Lung (tissue), 12 donors: Measurements from ENCODE around the gene TVP23A. TPM values are rescaled to one million over a fixed set of nuclear protein-coding genes. Genes with fewer than 3 reads are reported as not detected.
"Not testable (repeated sequence)": the region's sequence is repeated elsewhere in the genome, so short reads cannot be mapped to it uniquely, and the experiment has no call there.

Experiments used
- ATAC-seq: fragments of 200-7000 bp; cut with Tn5 transposase; one replicate; pipeline ENCODE4 v1.9.1; 2020; ENCODE audit warnings: moderate number of reproducible peaks; ENCODE audit not compliant: insufficient read depth, low FRiP score
- DNase-seq, 3 donors: peaks; one replicate each; pipeline ENCODE4 v3.0.0-alpha.2; 2013 to 2017
- H3K27ac ChIP-seq, 2 donors: one replicate each; pipeline ENCODE4 v1.5.1; 2013; ENCODE audit warnings: mild to moderate bottlenecking in 2 of 2, moderate library complexity in 2 of 2, control low read depth in 1 of 2, inconsistent platforms in 1 of 2, low read depth in 1 of 2, low read length in 1 of 2
- H3K27me3 ChIP-seq, 3 donors: one replicate each; pipeline ENCODE4 v1.5.1; 2013; ENCODE audit warnings: low read length in 2 of 3; ENCODE audit not compliant: control insufficient read depth in 3 of 3, insufficient read depth in 3 of 3
- H3K36me3 ChIP-seq, 4 donors: one replicate each; pipeline ENCODE4 v1.5.1; 2013; ENCODE audit warnings: low read length in 4 of 4, mild to moderate bottlenecking in 1 of 4, moderate library complexity in 1 of 4; ENCODE audit not compliant: control insufficient read depth in 4 of 4, insufficient read depth in 4 of 4
- H3K4me1 ChIP-seq, 5 donors: one replicate each; pipeline ENCODE4 v1.5.1; 2013; ENCODE audit warnings: low read length in 5 of 5, mild to moderate bottlenecking in 2 of 5, moderate library complexity in 1 of 5; ENCODE audit not compliant: control insufficient read depth in 5 of 5, insufficient read depth in 5 of 5
- H3K4me3 ChIP-seq: one replicate; pipeline ENCODE4 v1.5.1; 2013; ENCODE audit warnings: mild to moderate bottlenecking, control low read depth, moderate library complexity
- H3K9ac ChIP-seq, 2 donors: one replicate each; pipeline ENCODE4 v1.5.1; 2013; ENCODE audit warnings: low read length in 2 of 2, control low read depth in 1 of 2; ENCODE audit not compliant: insufficient read depth in 1 of 2
- H3K9me3 ChIP-seq, 4 donors: one replicate each; pipeline ENCODE4 v1.5.1; 2013; ENCODE audit warnings: low read length in 3 of 4, mild to moderate bottlenecking in 1 of 4, moderate library complexity in 1 of 4; ENCODE audit not compliant: control insufficient read depth in 4 of 4, insufficient read depth in 3 of 4
- whole genome bisulfite sequencing, 2 donors: extraction: QIAGEN DNeasy Blood & Tissue Kit; methylation state at CpG; one replicate each; pipeline ENCODE4 v1.1.7; 2013; 5-methylcytosine and 5-hydroxymethylcytosine counted together
- polyA plus RNA-seq, 2 donors: library from polyadenylated mRNA; stranded (reverse); fragments of 200-250 nt; gene quantifications; one replicate each; pipeline ENCODE4 v1.2.1, GENCODE V29; 2013
- total RNA-seq, 2 donors: library from RNA; depleted of rRNA in 1 of 2; stranded (reverse); fragments of >200 nt in 1 of 2; gene quantifications; one replicate each; pipeline ENCODE4 v1.2.1, GENCODE V29; 2014 to 2021
- TF ChIP-seq, protein P1 (sequence below): IDR thresholded peaks from 2 replicates; pipeline ENCODE4 v1.5.1; 2012; ENCODE audit warnings: mild to moderate bottlenecking; ENCODE audit errors: control extremely low read depth, extremely low read depth
- donor health status: control.
- donor health status: control.
- donor health status: Bipolar disorder and iron deficiency.
- donor health status: healthy.
- donor health status: DM: yes; HTN: yes; CAD: no.

TVP23A gene
- total and polyA plus RNA-seq, 4 donors = 0.22 to 6.1 (median 0.25) TPM

DNA sequence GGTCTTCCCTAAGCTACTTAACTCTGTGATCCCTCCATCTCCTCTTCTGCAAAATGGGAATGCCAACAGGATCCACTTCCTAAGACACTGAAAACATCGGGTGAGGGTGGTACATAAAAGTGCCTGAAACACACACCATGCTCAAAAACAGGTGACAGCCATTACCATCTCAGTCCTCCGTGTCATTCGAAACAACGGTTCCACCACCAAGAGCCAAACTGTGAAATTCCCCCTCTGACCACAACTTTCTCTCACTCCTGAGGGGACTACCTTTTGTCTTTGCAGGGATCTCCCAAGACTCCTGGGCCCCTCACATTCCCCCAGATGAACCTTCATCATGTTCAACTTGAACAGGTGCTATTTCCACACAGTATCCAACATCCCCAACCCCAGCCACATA is 38.0 kb downstream of the TVP23A start:
- TF ChIP-seq, protein P1, sequence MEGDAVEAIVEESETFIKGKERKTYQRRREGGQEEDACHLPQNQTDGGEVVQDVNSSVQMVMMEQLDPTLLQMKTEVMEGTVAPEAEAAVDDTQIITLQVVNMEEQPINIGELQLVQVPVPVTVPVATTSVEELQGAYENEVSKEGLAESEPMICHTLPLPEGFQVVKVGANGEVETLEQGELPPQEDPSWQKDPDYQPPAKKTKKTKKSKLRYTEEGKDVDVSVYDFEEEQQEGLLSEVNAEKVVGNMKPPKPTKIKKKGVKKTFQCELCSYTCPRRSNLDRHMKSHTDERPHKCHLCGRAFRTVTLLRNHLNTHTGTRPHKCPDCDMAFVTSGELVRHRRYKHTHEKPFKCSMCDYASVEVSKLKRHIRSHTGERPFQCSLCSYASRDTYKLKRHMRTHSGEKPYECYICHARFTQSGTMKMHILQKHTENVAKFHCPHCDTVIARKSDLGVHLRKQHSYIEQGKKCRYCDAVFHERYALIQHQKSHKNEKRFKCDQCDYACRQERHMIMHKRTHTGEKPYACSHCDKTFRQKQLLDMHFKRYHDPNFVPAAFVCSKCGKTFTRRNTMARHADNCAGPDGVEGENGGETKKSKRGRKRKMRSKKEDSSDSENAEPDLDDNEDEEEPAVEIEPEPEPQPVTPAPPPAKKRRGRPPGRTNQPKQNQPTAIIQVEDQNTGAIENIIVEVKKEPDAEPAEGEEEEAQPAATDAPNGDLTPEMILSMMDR = no peak
- H3K4me3 ChIP-seq = no peak overlapping the region
- no peak overlapping the region for H3K9ac ChIP-seq
- no peak overlapping the region for H3K27ac ChIP-seq
- 86 to 91% methylated on average over 4 of the region's 4 CpGs for WGBS, 2 donors
- no peaks in the 10 kb centered on the region for H3K9me3 ChIP-seq
- no peaks in the 10 kb centered on the region for H3K36me3 ChIP-seq
- ATAC-seq (no peak), DNase-seq (no peak)
- no peaks in the 10 kb centered on the region for H3K4me1 ChIP-seq
- no peaks in the 10 kb centered on the region for H3K27me3 ChIP-seq

DNA sequence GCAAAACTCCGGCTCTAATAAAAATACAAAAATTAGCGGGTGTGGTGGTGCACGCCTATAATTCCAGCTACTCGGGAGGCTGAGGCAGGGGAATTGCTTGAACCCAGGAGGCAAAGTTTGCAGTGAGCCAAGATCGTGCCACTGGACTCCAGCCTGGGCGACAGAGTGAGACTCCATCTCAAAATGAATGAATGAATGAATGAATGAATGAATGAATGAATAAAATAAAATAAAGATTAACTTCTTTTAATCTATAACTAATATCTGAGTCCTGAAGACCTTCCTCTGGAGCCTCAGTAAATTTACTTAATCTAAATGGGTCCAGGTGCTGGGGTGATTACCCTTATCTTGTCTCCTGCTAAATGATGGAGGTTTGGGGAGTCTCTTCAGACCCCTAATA is 38.7 kb downstream of the TVP23A start:
- not testable (repeated sequence) for DNase-seq, H3K27ac ChIP-seq, H3K4me3 ChIP-seq, H3K9me3 ChIP-seq, H3K36me3 ChIP-seq, ATAC-seq, H3K27me3 ChIP-seq, H3K9ac ChIP-seq, H3K4me1 ChIP-seq
- 97 to 99% methylated on average over 6 of the region's 6 CpGs for WGBS, 2 donors

DNA sequence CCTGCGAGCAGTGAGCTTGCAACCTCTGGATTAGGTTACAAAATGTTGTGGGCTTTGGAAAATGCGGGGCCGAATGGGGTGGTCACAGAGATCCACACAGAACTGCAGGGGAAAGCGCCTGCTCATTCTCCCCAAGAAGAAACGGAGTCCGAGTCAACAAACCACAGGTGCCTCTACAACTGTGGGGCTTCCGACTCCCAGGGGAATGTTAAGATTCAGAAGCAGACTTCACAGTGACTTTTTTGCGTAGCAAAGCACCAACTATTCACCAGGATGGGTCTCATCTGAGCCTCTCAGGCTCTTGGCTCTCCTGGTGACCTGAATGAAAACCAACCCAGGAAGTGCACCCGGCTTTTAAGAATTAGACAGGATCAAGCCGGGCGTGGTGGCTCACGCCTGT is 41.2 kb downstream of the TVP23A start:
- Histone ChIP-seq H3K27ac (no peak overlapping the region), H3K4me3 (no peak overlapping the region), H3K9me3 (no peaks in the 10 kb centered on the region), H3K36me3 (peaks cover 0 to 4% (median 2%) of the 10 kb centered on the region in 4 donors), H3K27me3 (no peaks in the 10 kb centered on the region), H3K9ac (no peak overlapping the region), H3K4me1 (no peaks in the 10 kb centered on the region)
- ATAC-seq (no peak), DNase-seq (no peak)
- TF ChIP-seq, protein P1 = no peak
- WGBS, 2 donors = 94 to 95% methylated on average over 12 of the region's 12 CpGs

DNA sequence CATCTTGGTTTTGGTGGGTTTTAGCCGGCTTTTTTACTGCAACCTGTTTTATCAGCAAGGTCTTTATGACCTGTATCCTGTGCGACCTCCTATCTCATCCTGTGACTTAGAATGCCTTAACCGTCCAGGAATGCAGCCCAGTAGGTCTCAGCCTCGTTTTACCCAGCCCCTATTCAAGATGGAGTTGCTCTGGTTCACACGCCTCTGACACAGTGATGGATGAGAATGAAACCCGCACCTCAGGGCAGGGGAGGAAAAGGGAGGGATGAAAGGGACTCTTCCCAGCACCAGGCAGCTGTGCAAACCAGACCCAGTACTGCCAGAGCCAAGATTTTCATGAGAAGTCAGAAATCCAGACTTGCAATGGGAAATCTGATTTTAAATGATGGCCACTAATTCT is 41.7 kb downstream of the TVP23A start:
- DNase-seq, H3K4me3 ChIP-seq, ATAC-seq, H3K4me1 ChIP-seq, H3K9me3 ChIP-seq, H3K36me3 ChIP-seq, H3K9ac ChIP-seq, H3K27ac ChIP-seq, H3K27me3 ChIP-seq: not testable (repeated sequence)
- WGBS, 2 donors = 81 to 85% methylated on average over 6 of the region's 6 CpGs

DNA sequence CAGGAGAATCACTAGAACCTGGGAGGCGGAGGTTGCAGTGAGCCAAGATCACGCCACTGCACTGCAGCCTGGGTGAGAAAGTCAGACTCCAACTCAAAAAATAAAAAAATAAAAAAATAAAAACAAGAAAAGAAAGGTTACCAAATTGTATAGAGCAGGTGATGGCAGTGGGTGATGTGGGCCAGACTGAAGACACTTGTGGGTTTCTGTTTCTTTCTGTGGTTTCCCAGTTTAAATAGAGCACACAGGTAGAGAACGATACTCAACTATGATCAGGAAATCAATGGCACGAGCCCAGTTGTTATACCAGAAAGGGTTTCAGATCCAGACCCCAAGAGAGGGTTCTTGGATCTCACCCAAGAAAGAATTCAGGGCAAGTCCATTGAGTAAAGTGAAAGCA is 42.3 kb downstream of the TVP23A start:
- no peaks in the 10 kb centered on the region for H3K9me3 ChIP-seq
- H3K36me3 ChIP-seq = peaks cover 0 to 7% (median 3%) of the 10 kb centered on the region in 4 donors
- H3K27ac ChIP-seq = no peak overlapping the region
- H3K4me1 ChIP-seq = no peaks in the 10 kb centered on the region
- 72 to 78% methylated on average over 4 of the region's 4 CpGs for WGBS, 2 donors
- no peaks in the 10 kb centered on the region for H3K27me3 ChIP-seq
- no peak for DNase-seq
- no peak overlapping the region for H3K9ac ChIP-seq
- TF ChIP-seq, protein P1 = no peak
- ATAC-seq = no peak
- no peak overlapping the region for H3K4me3 ChIP-seq
